ENCODE results near the gene OTUD7B.

DNA sequence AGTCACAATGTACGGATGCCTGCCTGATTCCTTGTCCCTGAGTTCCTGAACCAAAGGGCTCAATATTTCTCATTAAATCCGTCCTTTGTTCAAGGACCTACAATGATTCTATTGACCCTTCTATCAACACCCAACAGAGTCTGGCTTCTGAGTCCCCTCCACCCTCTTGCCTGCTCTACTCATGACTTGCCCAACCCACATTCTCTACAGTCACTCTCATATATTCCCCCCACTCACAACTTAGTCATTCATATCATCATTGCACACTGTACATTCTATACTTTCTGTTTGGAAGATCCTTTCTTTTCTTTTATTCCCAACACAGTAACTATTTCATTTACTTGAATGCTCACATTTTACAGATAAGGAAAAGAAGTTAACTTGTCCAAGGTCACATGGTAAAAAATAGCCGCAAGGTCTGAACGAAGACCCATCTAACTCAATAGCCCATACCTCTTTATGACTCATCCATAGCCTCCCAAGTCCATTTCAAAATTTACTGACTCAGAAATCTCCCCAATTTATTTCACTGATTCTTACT is 3.6 kb downstream of the OTUD7B start:
- TF ChIP-seq CTCF (conservative IDR thresholded peaks at IDR 0.05; ENCODE audit: low read length) = no peak
- no peak for TF ChIP-seq EZH2phosphoT487 (IDR thresholded peaks at IDR 0.05; ENCODE audit: borderline replicate concordance)

Data from Loucy (cell line).